ENCODE results near the gene PFKFB4. TPM values are rescaled to one million over a fixed set of nuclear protein-coding genes. Genes with fewer than 3 reads are reported as not detected.
A peak's percentile ranks its signal among the peaks of the same experiment; 100 is the strongest.
"Not testable (repeated sequence)": the region's sequence is repeated elsewhere in the genome, so short reads cannot be mapped to it uniquely, and the experiment has no call there.

Gene PFKFB4
- total RNA-seq, 2 donors from 2014 or later: 0.59 to 1.2 TPM

- Histone ChIP-seq H3K27me3 (no peaks in the 10 kb centered on the region), H3K27ac (peak overlapping the region; percentile 33 to 63), H3K4me1 (peaks cover 2 to 47% of the 10 kb centered on the region in 2 donors), H3K9me3 (no peaks in the 10 kb centered on the region), H3K4me3 (peak overlapping the region; percentile 44 to 63), H3K36me3 (no peaks in the 10 kb centered on the region)
- no peak for TF ChIP-seq CTCF (IDR thresholded peaks at IDR 0.05)
- no peak for DNase-seq (ENCODE audit: low spot score)
Observed at GRCh38 chr3:48555949-48556795, 431 bp downstream of the PFKFB4 start.

DNA sequence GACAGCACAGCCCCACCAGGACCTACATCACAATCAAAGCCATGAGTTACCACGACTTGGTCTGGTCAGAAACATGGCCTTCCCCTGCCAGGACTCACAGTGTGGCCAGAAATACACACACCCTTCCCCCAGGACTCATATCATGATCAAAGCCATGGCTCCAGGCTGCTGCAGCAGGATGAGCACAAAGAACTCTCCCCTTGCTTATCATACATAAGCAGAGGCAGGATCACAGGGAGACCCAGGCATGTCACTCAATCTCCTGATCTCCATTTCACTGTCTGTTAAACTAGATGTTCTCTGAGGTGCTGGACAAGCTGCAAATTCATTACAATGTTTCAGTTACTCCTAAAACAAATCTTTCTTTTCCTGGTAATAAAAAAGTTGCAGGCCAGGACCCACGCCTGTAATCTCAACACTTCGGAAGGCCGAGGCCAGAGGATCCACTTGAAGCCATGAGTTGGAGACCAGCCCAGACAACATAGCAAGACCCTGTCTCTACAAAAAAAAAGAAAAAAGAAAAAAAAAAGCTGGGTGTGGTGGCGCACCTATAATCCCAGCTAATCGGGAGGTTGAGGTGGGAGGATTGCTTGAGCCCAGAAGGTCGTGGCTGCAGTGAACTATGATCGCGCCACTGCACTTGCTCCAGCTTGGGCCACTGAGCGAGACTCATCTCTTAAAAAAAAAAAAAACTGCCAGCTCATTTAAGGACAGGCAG, 1.2 kb downstream of the PFKFB4 start:
- H3K27me3 ChIP-seq: no peaks in the 10 kb centered on the region
- no peak for TF ChIP-seq CTCF (IDR thresholded peaks at IDR 0.05)
- H3K27ac ChIP-seq: no peak overlapping the region
- H3K4me1 ChIP-seq: peaks cover 2 to 39% of the 10 kb centered on the region in 2 donors
- DNase-seq (ENCODE audit: low spot score): no peak
- H3K4me3 ChIP-seq: no peak overlapping the region
- H3K36me3 ChIP-seq: no peaks in the 10 kb centered on the region
- no peaks in the 10 kb centered on the region for H3K9me3 ChIP-seq

GRCh38 chr3:48553886-48554845, 2.4 kb downstream of the PFKFB4 start:
- H3K4me3 ChIP-seq: no peak overlapping the region
- no peak for DNase-seq (ENCODE audit: low spot score)
- no peak overlapping the region for H3K27ac ChIP-seq

GRCh38 chr3:48553361-48553760, 3.2 kb downstream of the PFKFB4 start:
- Histone ChIP-seq H3K36me3 (no peaks in the 10 kb centered on the region), H3K27ac (no peak overlapping the region), H3K4me1 (peaks cover 2 to 19% of the 10 kb centered on the region in 2 donors), H3K4me3 (no peak overlapping the region), H3K27me3 (no peaks in the 10 kb centered on the region), H3K9me3 (no peaks in the 10 kb centered on the region)
- DNase-seq (ENCODE audit: low spot score): no peak
- no peak for TF ChIP-seq CTCF (IDR thresholded peaks at IDR 0.05)

More at GRCh38 chr3:48553886-48554845, 2.4 kb downstream of the PFKFB4 start:
- Histone ChIP-seq H3K4me1 (peaks cover 2 to 27% of the 10 kb centered on the region in 2 donors), H3K9me3 (no peaks in the 10 kb centered on the region), H3K36me3 (no peaks in the 10 kb centered on the region), H3K27me3 (no peaks in the 10 kb centered on the region)
- TF ChIP-seq CTCF (IDR thresholded peaks at IDR 0.05): no peak

DNA sequence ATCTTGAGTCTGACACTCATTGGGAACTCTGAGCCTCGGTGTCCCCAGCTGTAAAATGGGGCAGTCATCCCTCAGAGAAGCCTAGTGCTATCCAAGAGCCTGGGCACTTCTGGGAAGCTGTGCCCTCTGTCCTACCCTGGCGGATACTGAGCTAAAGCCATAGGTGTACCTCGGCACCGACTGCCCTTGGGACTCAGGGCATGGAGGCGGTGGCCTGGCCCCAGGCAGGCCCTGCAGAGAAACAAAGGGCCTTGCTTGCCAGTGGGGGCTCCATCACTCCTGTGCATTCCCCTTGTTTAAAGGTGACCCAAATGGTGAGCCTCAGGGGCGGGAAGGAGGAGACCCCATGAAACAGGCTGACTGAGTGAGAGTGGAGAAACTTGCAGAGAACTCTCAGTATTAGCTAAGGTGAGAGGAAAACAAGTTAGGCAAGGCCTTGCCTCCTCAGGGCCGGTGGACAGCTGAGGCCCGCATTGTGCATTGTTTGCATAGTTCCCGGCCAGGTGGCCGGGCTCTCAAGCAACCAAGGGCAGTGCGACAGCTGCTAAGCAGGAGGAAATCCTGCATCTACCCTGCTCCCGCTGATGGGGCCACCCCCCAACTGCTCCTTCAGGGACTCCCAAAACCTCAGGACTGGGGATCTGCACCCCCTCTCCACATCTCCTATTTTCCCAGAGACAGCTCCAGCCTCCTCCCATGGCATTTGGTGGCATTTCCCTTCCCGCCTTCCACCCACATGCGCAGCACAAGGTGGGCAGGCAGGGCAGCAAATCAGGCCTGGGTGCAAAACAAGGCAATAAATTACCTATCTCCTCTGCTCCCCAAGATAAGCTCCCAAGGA, 4.3 kb downstream of the PFKFB4 start:
- Histone ChIP-seq H3K27me3 (no peaks in the 10 kb centered on the region), H3K9me3 (no peaks in the 10 kb centered on the region), H3K4me1 (peaks cover 2 to 9% of the 10 kb centered on the region in 2 donors), H3K36me3 (no peaks in the 10 kb centered on the region), H3K27ac (no peak overlapping the region), H3K4me3 (no peak overlapping the region)
- TF ChIP-seq CTCF (IDR thresholded peaks at IDR 0.05): no peak
- DNase-seq (ENCODE audit: low spot score): no peak

GRCh38 chr3:48551651-48552050, 5.0 kb downstream of the PFKFB4 start:
- not testable (repeated sequence) for H3K9me3 ChIP-seq; DNase-seq (ENCODE audit: low spot score); H3K4me3 ChIP-seq; H3K27ac ChIP-seq; H3K36me3 ChIP-seq; H3K27me3 ChIP-seq; H3K4me1 ChIP-seq
